Esophagus squamous epithelium (tissue), 4 donors: ENCODE data around the gene ZDHHC7.

ENCODE experiments used
- CTCF ChIP-seq, 6 experiments: fragments of 450-650 bp in 4 of 6; fragments of 200-600 bp in 2 of 6; sonication (generic) in 2 of 6; IDR thresholded peaks; one replicate each; pipeline ENCODE4 v1.5.1; 2016 to 2019; ENCODE audit warnings: antibody characterized with exemption in 6 of 6, mild to moderate bottlenecking in 4 of 6, moderate library complexity in 4 of 6
- POLR2A ChIP-seq, 4 donors: fragments of 450-650 bp; IDR thresholded peaks; one replicate each; pipeline ENCODE4 v1.6.1; 2017; ENCODE audit warnings: antibody characterized with exemption in 4 of 4, mild to moderate bottlenecking in 4 of 4, moderate library complexity in 3 of 4

GRCh38 chr16:85010931-85011845 is at the start of gene ZDHHC7:
- TF ChIP-seq CTCF (IDR thresholded peaks at IDR 0.05) (peak in 2 of 6 experiments; percentile 6 to 10), POLR2A (IDR thresholded peaks at IDR 0.05) (peak in 2 of 4 donors; percentile 81 to 93)
